Lower leg skin (tissue), 3 donors: ENCODE data around the gene AUTS2.

Experiments
- CTCF ChIP-seq, 3 donors: fragments of 450-650 bp; IDR thresholded peaks; one replicate each; pipeline ENCODE4 v1.5.1; 2016; ENCODE audit warnings: antibody characterized with exemption in 3 of 3, mild to moderate bottlenecking in 3 of 3, moderate library complexity in 2 of 3
- POLR2A ChIP-seq, 2 donors: fragments of 450-650 bp; IDR thresholded peaks; one replicate each; pipeline ENCODE4 v1.6.1; 2016 to 2017; ENCODE audit warnings: antibody characterized with exemption in 2 of 2, mild to moderate bottlenecking in 1 of 2, moderate library complexity in 1 of 2

GRCh38 chr7:70374772-70375533 is 776.7 kb downstream of the AUTS2 start:
- TF ChIP-seq CTCF (IDR thresholded peaks at IDR 0.05) (no peak), POLR2A (IDR thresholded peaks at IDR 0.05) (no peak)
